CD4-positive, alpha-beta T cell (primary cell): ENCODE results near the gene MSI2. TPM values are rescaled to one million over a fixed set of nuclear protein-coding genes. Genes with fewer than 3 reads are reported as not detected.

Source experiments
- ATAC-seq: fragments of 200-7000 bp; cut with Tn5 transposase; one replicate; pipeline ENCODE4 v1.10.0; 2022; ENCODE audit warnings: mild to moderate bottlenecking; ENCODE audit not compliant: poor library complexity
- CTCF ChIA-PET: fragments of 350-600 bp; sonication (Branson Sonifier 250); formaldehyde crosslinking; loops from one replicate; lab custom pipeline; 2021; ENCODE audit warnings: antibody characterized with exemption, inconsistent platforms; lab: Charles Lee
- POLR2A ChIA-PET: fragments of 350-600 bp; sonication (Branson Sonifier 250); formaldehyde crosslinking; loops from one replicate; lab custom pipeline; 2021; ENCODE audit warnings: antibody characterized with exemption, inconsistent platforms; lab: Charles Lee
- DNase-seq, 14 experiments: peaks; one replicate each; pipeline ENCODE4 v3.0.0-alpha.2; 2013 to 2020; ENCODE audit warnings: mixed read lengths in 2 of 14
- H3K27ac ChIP-seq, 2 donors: one replicate each; pipeline versions ENCODE4 v1.5.1 to v1.7.0; 2013; ENCODE audit warnings: low read length in 2 of 2, low read depth in 1 of 2, mild to moderate bottlenecking in 1 of 2
- H3K27me3 ChIP-seq, 2 experiments: 1 replicate in 1 of 2; 2 replicates in 1 of 2; pipeline versions ENCODE4 v1.6.1 to v1.7.0; 2013; ENCODE audit warnings: low read length in 2 of 2, control low read depth in 1 of 2, mild to moderate bottlenecking in 1 of 2, moderate library complexity in 1 of 2; ENCODE audit not compliant: insufficient read depth in 2 of 2, control insufficient read depth in 1 of 2
- H3K36me3 ChIP-seq: one replicate; pipeline ENCODE4 v1.6.1; 2013; ENCODE audit warnings: low read length, control low read depth; ENCODE audit not compliant: insufficient read depth
- H3K4me1 ChIP-seq: one replicate; pipeline ENCODE4 v1.6.1; 2013; ENCODE audit warnings: low read length, control low read depth; ENCODE audit not compliant: insufficient read depth
- H3K4me3 ChIP-seq: one replicate; pipeline ENCODE4 v1.5.1; 2013; ENCODE audit warnings: mild to moderate bottlenecking, low read length, moderate library complexity
- H3K9me3 ChIP-seq, 2 experiments: 1 replicate in 1 of 2; 2 replicates in 1 of 2; pipeline versions ENCODE4 v1.6.1 to v1.7.0; 2013; ENCODE audit warnings: low read length in 2 of 2, mild to moderate bottlenecking in 2 of 2, control low read depth in 1 of 2, moderate library complexity in 1 of 2; ENCODE audit not compliant: control insufficient read depth in 1 of 2, insufficient read depth in 1 of 2
- H3K27ac Mint-ChIP-seq: one replicate; pipeline ENCODE4 v1.8.0; 2020; ENCODE audit warnings: mixed read lengths
- H3K27me3 Mint-ChIP-seq: one replicate; pipeline ENCODE4 v1.8.0; 2021; ENCODE audit warnings: mixed read lengths
- H3K36me3 Mint-ChIP-seq: one replicate; pipeline ENCODE4 v1.8.0; 2021; ENCODE audit warnings: low read depth, mixed read lengths
- H3K4me1 Mint-ChIP-seq: one replicate; pipeline ENCODE4 v1.8.0; 2021; ENCODE audit warnings: low read depth, mixed read lengths
- H3K4me3 Mint-ChIP-seq: one replicate; pipeline ENCODE4 v1.8.0; 2020; ENCODE audit warnings: mild to moderate bottlenecking, mixed read lengths
- H3K9me3 Mint-ChIP-seq: one replicate; pipeline ENCODE4 v1.8.0; 2020; ENCODE audit warnings: mixed read lengths
- CTCF ChIP-seq: fragments of 200-600 bp; IDR thresholded peaks from one replicate; pipeline ENCODE4 v1.8.0; 2022; ENCODE audit warnings: antibody characterized with exemption, mild to moderate bottlenecking
- intact Hi-C, 2 experiments: fragments of 100-400 bp; cut with DNase I in 1 of 2; cut with micrococcal nuclease in 1 of 2; formaldehyde crosslinking; loops; one replicate each; pipeline versions ENCODE4 v1.15.1 to v1.9.0; 2023 to 2025; cut with DNase I, micrococcal nuclease
- total RNA-seq, 174 experiments: library from RNA in 2 of 174; stranded (reverse) in 2 of 174; gene quantifications; one replicate each; pipeline ENCODE4 v1.2.3 and lab custom pipeline; 2021 to 2026

The MSI2 gene
- total RNA-seq, 2 experiments from 2014 or later, result 129 to 132 TPM

- Mint-ChIP-seq H3K27me3 (no peaks in the 10 kb centered on the region), H3K4me1 (no peaks in the 10 kb centered on the region), H3K4me3 (no peak overlapping the region), H3K36me3 (peaks cover 15% of the 10 kb centered on the region), H3K27ac (no peak overlapping the region), H3K9me3 (no peaks in the 10 kb centered on the region)
- ATAC-seq (no peak), DNase-seq (no peak)
- H3K4me3 ChIP-seq, result no peak overlapping the region
- H3K27ac ChIP-seq, result no peak overlapping the region
- no peak for TF ChIP-seq CTCF
- POLR2A ChIA-PET, result no interaction called here
- no peaks in the 10 kb centered on the region for H3K9me3 ChIP-seq
- CTCF ChIA-PET, result no interaction called here
- H3K27me3 ChIP-seq, result no peaks in the 10 kb centered on the region
- no peaks in the 10 kb centered on the region for H3K4me1 ChIP-seq
- H3K36me3 ChIP-seq, result peaks cover 8% of the 10 kb centered on the region
- intact Hi-C loops, result no loop called here
Measured at GRCh38 chr17:57569021-57569420, 312.7 kb downstream of the MSI2 start.

GRCh38 chr17:57569853-57570252, 313.5 kb downstream of the MSI2 start:
- H3K9me3 Mint-ChIP-seq, result no peaks in the 10 kb centered on the region
- H3K27ac Mint-ChIP-seq, result no peak overlapping the region
- no peak for DNase-seq
- H3K36me3 ChIP-seq, result peaks cover 3% of the 10 kb centered on the region
- no peaks in the 10 kb centered on the region for H3K27me3 ChIP-seq
- ChIA-PET POLR2A (no interaction called here), CTCF (no interaction called here)
- H3K4me1 Mint-ChIP-seq, result no peaks in the 10 kb centered on the region
- no peaks in the 10 kb centered on the region for H3K9me3 ChIP-seq
- no peaks in the 10 kb centered on the region for H3K27me3 Mint-ChIP-seq
- intact Hi-C loops, result loop anchor here in 1 of 2 experiments (10.0 kb wide), 1 partner anchor 55 kb away; no protein-coding TSS in a partner anchor
- no peak for TF ChIP-seq CTCF
- no peak overlapping the region for H3K4me3 Mint-ChIP-seq
- no peak for ATAC-seq
- H3K27ac ChIP-seq, result no peak overlapping the region
- no peak overlapping the region for H3K4me3 ChIP-seq
- H3K4me1 ChIP-seq, result no peaks in the 10 kb centered on the region
- peaks cover 15% of the 10 kb centered on the region for H3K36me3 Mint-ChIP-seq

GRCh38 chr17:57570724-57571344, 314.5 kb downstream of the MSI2 start:
- Mint-ChIP-seq H3K27me3 (no peaks in the 10 kb centered on the region), H3K4me3 (no peak overlapping the region), H3K4me1 (no peaks in the 10 kb centered on the region), H3K9me3 (no peaks in the 10 kb centered on the region), H3K27ac (no peak overlapping the region), H3K36me3 (peaks cover 8% of the 10 kb centered on the region)
- CTCF ChIA-PET, result no interaction called here
- TF ChIP-seq CTCF, result no peak
- intact Hi-C loops, result loop anchor here in 1 of 2 experiments (10.0 kb wide), 1 partner anchor 56 kb away; no protein-coding TSS in a partner anchor
- no peak overlapping the region for H3K27ac ChIP-seq
- H3K4me1 ChIP-seq, result no peaks in the 10 kb centered on the region
- ATAC-seq, result no peak
- no peaks in the 10 kb centered on the region for H3K9me3 ChIP-seq
- DNase-seq, result no peak
- H3K36me3 ChIP-seq, result peaks cover 3% of the 10 kb centered on the region
- no peak overlapping the region for H3K4me3 ChIP-seq
- no peaks in the 10 kb centered on the region for H3K27me3 ChIP-seq
- POLR2A ChIA-PET, result no interaction called here
